T-helper 22 cell (primary cell): ENCODE results near the gene TMEM260.

Experiments
- DNase-seq: peaks from one replicate; pipeline ENCODE4 v3.0.0-alpha.2; 2020; ENCODE audit warnings: low read depth

TMEM260 gene

GRCh38 chr14:56579345-56580220 lies at the start of gene TMEM260:
TMEM260 (plus strand) TSS chr14:56579798; CDS start chr14:56579915, 117 bp downstream.
- DNase-seq, result peak; percentile 74

GRCh38 chr14:56532546-56532945 lies 47.1 kb upstream of the TMEM260 start:
- DNase-seq, result no peak

DNA sequence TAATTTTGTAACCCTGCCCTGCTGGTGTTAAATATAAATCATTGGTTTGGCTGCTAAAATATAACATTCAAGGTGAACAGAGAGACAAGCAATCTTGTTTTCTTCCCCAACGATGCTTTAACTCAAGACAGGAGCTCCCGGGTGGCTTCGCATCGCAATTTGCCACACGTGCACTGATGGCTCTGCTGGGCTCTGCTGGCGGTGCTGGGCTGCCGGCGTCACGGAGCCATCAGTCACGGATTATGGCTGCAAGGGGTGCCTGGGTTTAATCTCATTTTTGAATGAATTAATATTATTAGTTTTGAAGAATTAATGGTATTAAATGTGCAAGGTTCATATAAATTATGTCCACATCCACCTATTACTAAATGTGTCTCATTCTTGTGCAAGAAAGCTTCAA lies 44.9 kb upstream of the TMEM260 start:
- no peak for DNase-seq

GRCh38 chr14:56539862-56540261 lies 39.7 kb upstream of the TMEM260 start:
- no peak for DNase-seq

GRCh38 chr14:56543436-56543835 lies 36.2 kb upstream of the TMEM260 start:
- DNase-seq, result no peak

GRCh38 chr14:56549721-56550120 lies 29.9 kb upstream of the TMEM260 start:
- no peak for DNase-seq

DNA sequence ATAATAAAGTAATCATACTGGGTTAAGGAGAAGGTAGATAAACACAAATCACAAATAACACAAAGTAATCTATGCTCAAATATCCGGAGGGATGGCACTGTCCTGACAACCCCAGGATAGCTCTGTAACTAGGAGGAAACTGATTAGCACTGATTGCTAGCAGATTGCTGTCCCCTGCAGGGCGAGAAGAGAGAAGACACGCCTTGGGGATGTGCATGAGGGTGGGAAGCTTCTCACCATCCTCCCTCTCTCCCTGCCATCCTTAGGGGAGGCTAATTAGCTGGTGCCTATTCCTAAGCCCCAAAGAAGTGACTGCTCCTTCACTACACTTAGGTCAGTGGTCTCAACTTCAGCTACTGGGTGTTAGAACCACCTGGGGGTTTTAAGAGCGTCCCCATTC lies 27.0 kb upstream of the TMEM260 start:
- DNase-seq, result no peak

DNA sequence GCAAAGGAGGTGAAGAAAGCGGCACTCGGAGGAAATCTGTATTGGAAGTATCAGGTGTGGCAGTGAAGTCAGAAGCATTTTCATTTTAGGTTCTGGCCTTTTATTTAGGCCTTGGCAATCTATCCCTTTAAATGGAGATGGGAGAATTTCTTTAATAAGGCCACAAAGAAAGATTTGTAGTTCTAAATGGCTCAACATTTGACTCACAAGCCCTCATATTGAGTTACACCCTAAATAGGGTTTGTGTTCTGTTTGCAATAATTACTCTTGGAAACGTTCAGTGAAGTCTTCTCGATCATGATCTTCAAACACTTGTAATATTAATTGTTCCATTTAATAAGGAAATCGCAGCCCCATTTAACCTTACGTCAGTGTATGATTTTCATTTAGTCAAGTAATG lies 25.3 kb upstream of the TMEM260 start:
- DNase-seq, result no peak

- no peak for DNase-seq
Measured at GRCh38 chr14:56555921-56556570, 23.6 kb upstream of the TMEM260 start.

- DNase-seq, result no peak
Measured at GRCh38 chr14:56559182-56559581, 20.4 kb upstream of the TMEM260 start.

DNA sequence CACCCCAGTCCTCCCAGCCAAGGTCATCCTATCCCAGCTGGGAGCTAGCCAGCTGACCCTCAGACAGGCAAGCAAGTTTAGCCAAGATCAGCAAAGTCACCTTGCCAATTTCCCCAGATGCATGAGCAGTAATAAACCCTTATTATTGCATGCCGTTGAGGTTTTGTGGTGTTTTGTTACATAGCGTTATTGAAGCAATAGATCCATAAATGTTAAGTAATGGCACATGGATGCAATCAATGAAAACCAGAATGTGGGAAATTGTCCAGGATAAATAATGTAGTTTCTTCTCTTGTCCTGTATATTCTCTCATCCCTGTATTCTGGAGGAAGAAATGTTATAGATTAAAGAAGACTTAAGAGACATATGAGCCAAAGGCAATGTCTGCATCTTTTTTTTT lies 18.0 kb upstream of the TMEM260 start:
- DNase-seq, result no peak

DNA sequence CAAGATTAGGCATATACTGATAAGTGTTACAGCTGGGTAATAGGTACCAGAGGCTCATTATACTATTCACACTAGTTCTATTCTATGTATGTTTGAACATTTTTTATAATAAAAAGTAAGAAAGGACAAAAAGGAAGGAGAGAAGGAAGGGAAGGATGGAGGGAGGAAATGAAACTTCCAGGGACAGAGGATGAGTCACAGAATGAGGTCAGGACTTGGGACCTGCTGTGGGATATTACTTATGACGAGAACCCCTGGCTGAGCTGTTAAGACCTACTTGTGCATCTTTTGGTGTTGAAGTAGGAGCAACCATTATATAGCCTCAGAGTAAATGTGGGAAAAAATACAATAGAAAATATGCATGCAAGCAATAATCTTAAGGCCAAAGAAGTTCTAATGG lies 16.7 kb upstream of the TMEM260 start:
- DNase-seq, result no peak

- DNase-seq, result no peak
Measured at GRCh38 chr14:56569174-56569573, 10.4 kb upstream of the TMEM260 start.

- DNase-seq, result no peak
Measured at GRCh38 chr14:56570295-56570694, 9.3 kb upstream of the TMEM260 start.

GRCh38 chr14:56580221-56580711 lies 668 bp downstream of the TMEM260 start:
- DNase-seq, result no peak

DNA sequence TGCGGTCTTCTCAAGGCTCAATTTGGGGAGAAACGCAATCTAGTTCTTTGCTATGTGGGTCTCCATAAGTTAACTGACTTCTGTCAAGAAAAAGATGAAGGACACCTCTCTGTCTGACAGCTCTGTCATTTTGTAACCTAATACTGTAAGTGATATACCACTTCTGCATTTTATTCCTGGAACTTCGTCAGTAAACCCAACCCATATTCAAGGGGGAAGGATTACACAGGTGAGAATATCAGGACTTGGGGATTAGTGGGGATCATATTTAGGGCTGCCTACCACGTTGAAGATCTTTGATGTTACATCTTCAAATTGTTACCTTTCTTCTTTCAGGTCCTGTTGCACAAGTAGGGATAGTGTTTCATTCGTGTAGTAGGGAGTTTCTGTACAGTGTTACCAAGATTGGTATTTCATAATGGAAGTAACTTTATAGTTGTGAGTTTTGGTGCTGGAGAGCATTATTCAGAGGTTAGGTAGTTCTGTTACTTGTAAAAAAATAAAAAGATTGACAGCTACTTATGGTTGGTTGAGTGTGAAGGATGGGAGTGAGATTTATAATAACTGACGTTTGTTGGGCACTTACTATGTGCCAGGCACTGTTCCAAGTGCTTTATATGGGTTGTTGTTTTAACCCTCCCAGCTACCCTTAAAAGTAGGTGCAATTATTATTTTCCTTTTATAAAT lies 1.6 kb downstream of the TMEM260 start:
- DNase-seq, result no peak

DNA sequence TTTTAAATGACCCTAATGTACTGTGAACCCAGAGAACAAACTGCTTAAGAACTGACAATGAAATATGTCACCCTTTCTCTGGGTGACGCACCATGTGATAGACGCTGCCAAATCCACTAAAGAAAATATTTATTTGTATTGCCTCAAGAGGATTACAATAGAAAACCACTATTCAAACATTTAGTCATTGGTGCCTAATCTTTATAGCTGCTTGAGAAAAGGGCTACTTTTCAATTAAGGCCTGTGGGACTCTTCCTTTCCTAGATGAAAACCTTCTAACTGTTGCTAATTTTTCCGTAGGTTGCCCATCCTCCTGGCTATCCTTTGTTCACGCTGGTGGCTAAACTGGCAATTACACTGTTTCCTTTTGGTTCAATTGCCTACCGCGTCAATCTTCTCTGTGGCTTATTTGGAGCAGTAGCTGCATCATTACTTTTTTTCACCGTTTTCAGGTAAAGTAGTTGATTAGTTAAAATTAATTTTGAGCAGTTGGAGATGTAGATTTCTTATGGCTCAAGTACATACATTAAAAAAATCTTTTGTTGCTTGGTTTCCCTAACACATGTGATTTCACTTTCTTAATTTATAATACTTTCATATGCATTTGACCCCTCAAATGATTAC lies 6.0 kb downstream of the TMEM260 start:
- no peak for DNase-seq

DNA sequence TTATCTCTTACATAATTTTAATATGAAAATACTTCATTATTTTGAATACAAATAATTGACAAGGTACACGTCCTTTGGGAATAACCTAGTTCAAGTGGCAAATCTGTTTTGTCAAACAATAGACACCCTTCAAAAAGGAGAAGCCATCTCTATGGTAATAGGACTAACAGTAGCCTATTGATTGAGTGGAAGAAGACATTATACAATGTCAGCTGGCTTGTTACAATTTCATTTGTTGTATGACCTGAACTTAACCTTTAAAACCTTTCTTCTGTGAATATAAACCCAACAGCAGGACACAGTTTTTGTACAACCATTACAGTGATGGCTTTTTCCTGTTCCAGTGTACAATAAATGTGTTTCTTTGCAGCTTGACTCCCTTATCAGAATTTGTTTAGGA lies 8.1 kb downstream of the TMEM260 start:
- no peak for DNase-seq

DNA sequence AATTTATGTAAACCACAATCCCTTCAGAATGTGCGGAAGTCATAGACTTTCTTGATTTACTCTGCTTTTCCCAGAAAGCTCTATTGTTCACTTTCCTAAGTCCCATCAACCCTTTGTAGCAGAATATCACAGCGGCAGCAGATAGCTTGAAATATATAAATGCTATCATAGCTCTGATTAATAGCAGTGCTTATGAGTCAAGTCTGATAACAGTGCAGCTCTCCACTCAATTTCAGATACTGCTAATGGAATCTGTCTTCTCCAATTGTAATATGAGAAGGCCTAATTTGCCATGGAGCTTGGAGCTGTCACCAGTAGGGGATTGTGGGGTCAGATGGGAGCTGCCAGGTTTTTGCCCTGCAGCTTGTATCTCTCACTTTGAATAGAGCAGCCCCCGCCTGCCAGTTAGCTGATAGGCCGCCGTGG lies 10.9 kb downstream of the TMEM260 start:
- no peak for DNase-seq

- no peak for DNase-seq
Measured at GRCh38 chr14:56592746-56593544, 13.3 kb downstream of the TMEM260 start.

GRCh38 chr14:56594428-56594827 lies 14.8 kb downstream of the TMEM260 start:
- DNase-seq, result no peak
